ENCODE results near the gene TBRG4. TPM values are rescaled to one million over a fixed set of nuclear protein-coding genes. Genes with fewer than 3 reads are reported as not detected.
"Not testable (repeated sequence)": the region's sequence is repeated elsewhere in the genome, so short reads cannot be mapped to it uniquely, and the experiment has no call there.

Gene TBRG4
- total RNA-seq, 1 experiment from 2014 or later, result 127 TPM

DNA sequence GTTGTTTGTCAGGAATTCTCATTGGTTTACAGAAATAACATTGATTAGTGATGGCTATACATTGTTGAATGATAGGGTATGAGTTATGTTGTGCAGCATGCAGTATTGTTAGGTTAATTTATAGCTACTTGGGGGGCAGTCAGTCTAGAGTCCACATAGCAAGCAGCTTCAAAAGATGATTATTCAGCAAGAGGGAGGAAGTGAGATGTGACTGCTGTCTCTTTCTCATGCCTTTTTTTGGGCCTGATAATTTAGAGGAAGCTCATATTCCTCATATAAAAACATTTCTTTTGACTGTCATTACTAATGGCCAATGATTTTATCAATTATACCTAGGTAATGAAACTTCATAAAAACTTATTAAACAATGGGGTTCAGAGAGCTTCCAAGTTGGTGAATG, 3.4 kb upstream of the TBRG4 start:
- Histone ChIP-seq H4K5ac (ENCODE audit: insufficient read length, low read depth, low read length) (no peak overlapping the region), H2BK120ac (ENCODE audit: low read depth, low read length, poor library complexity, severe bottlenecking) (no peak overlapping the region), H4K8ac (replicated peaks; ENCODE audit: insufficient read length, low read depth, low read length) (no peak overlapping the region), H3K23me2 (ENCODE audit: insufficient read length, low read depth, low read length, poor library complexity, severe bottlenecking) (no peaks in the 10 kb centered on the region), H2BK20ac (ENCODE audit: low read depth, low read length, poor library complexity, severe bottlenecking) (no peak overlapping the region), H3K4me2 (ENCODE audit: insufficient read depth, insufficient read length, low read length) (no peak overlapping the region), H2AK5ac (ENCODE audit: insufficient read length, low read length) (no peak overlapping the region), H3K18ac (ENCODE audit: insufficient read length, low read depth, low read length) (no peak overlapping the region), H3K4me1 (ENCODE audit: insufficient read depth, low read length) (no peaks in the 10 kb centered on the region), H3K9ac (ENCODE audit: extremely low read depth, insufficient read length, low read length) (no peak overlapping the region), H2BK12ac (ENCODE audit: insufficient read length, low read depth, low read length) (no peak overlapping the region), H2AFZ (ENCODE audit: low read length) (no peak overlapping the region), H4K20me1 (ENCODE audit: control insufficient read depth, insufficient read depth, insufficient read length) (no peaks in the 10 kb centered on the region), H4K91ac (ENCODE audit: insufficient read length, low read depth, low read length) (no peak overlapping the region), H3K79me1 (ENCODE audit: insufficient read depth, low read depth, low read length, poor library complexity, severe bottlenecking) (no peaks in the 10 kb centered on the region), H3K14ac (ENCODE audit: insufficient read depth, low read length) (no peak overlapping the region), H3K9me3 (ENCODE audit: control insufficient read depth, low read depth, low read length) (no peaks in the 10 kb centered on the region), H3T11ph (ENCODE audit: low read length) (no peak overlapping the region), H3K27ac (ENCODE audit: insufficient read length, low read depth, low read length) (no peak overlapping the region), H2BK5ac (ENCODE audit: insufficient read length, low read length) (no peak overlapping the region), H3K4ac (ENCODE audit: low read depth, low read length) (no peak overlapping the region), H3K79me2 (ENCODE audit: insufficient read depth, low read length) (peaks cover 9% of the 10 kb centered on the region; the same call in 1 of the 2 replicates), H3K56ac (ENCODE audit: insufficient read length, low read depth, low read length) (no peak overlapping the region), H2BK15ac (ENCODE audit: low read depth, low read length) (no peak overlapping the region), H3K27me3 (ENCODE audit: insufficient read depth, low read length) (no peaks in the 10 kb centered on the region), H3K23ac (ENCODE audit: insufficient read length, low read depth, low read length) (no peak overlapping the region)
- no peak overlapping the region for H3K27ac Mint-ChIP-seq
- H3K4me1 Mint-ChIP-seq, result peaks cover 10 to 11% of the 10 kb centered on the region in 2 experiments
- H3K36me3 Mint-ChIP-seq (ENCODE audit: insufficient read depth in 1 of 3, low read depth in 3 of 3), result peaks cover 4% of the 10 kb centered on the region in 3 experiments; a peak in 5 of 7 replicates
- H3K4me3 Mint-ChIP-seq, result no peak overlapping the region
- H3K9me3 Mint-ChIP-seq, result peaks cover 0 to 4% of the 10 kb centered on the region in 2 experiments; a peak in 1 of 5 replicates
- peaks cover 35% of the 10 kb centered on the region for H3K27me3 Mint-ChIP-seq (ENCODE audit: low read depth)
- DNase-seq, result no peak
- TF ChIP-seq, protein P1, sequence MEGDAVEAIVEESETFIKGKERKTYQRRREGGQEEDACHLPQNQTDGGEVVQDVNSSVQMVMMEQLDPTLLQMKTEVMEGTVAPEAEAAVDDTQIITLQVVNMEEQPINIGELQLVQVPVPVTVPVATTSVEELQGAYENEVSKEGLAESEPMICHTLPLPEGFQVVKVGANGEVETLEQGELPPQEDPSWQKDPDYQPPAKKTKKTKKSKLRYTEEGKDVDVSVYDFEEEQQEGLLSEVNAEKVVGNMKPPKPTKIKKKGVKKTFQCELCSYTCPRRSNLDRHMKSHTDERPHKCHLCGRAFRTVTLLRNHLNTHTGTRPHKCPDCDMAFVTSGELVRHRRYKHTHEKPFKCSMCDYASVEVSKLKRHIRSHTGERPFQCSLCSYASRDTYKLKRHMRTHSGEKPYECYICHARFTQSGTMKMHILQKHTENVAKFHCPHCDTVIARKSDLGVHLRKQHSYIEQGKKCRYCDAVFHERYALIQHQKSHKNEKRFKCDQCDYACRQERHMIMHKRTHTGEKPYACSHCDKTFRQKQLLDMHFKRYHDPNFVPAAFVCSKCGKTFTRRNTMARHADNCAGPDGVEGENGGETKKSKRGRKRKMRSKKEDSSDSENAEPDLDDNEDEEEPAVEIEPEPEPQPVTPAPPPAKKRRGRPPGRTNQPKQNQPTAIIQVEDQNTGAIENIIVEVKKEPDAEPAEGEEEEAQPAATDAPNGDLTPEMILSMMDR (conservative IDR thresholded peaks at IDR 0.05), result no peak

DNA sequence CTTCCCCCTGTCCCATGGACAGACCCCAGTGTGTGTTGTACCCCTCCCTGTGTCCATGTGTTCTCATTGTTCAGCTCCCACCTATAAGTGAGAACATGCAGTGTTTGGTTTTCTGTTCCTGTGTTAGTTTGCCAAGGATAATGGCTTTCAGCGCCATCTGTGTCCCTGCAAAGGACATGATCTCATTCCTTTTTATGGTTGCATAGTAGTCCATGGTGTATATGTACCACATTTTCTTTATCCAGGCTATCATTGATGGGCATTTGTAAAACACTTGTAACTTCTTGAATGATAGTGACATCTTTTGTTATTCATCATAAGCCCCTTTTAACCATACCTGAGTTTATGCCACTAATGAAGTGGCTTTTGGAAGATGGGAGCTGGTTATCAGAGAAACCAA, 2.8 kb upstream of the TBRG4 start:
- H3K56ac ChIP-seq (ENCODE audit: insufficient read length, low read depth, low read length); H3K79me1 ChIP-seq (ENCODE audit: insufficient read depth, low read depth, low read length, poor library complexity, severe bottlenecking); H3K23me2 ChIP-seq (ENCODE audit: insufficient read length, low read depth, low read length, poor library complexity, severe bottlenecking); H2AK5ac ChIP-seq (ENCODE audit: insufficient read length, low read length); H3K23ac ChIP-seq (ENCODE audit: insufficient read length, low read depth, low read length); H2BK12ac ChIP-seq (ENCODE audit: insufficient read length, low read depth, low read length); H3K4ac ChIP-seq (ENCODE audit: low read depth, low read length); H3K4me2 ChIP-seq (ENCODE audit: insufficient read depth, insufficient read length, low read length); H3K27me3 ChIP-seq (ENCODE audit: insufficient read depth, low read length); H4K8ac ChIP-seq (replicated peaks; ENCODE audit: insufficient read length, low read depth, low read length); H3K4me3 Mint-ChIP-seq; H3K18ac ChIP-seq (ENCODE audit: insufficient read length, low read depth, low read length); H3K9me3 ChIP-seq (ENCODE audit: control insufficient read depth, low read depth, low read length); H3K4me1 ChIP-seq (ENCODE audit: insufficient read depth, low read length); H3K9ac ChIP-seq (ENCODE audit: extremely low read depth, insufficient read length, low read length); H2BK5ac ChIP-seq (ENCODE audit: insufficient read length, low read length); H3K27ac ChIP-seq (ENCODE audit: insufficient read length, low read depth, low read length); H2AFZ ChIP-seq (ENCODE audit: low read length); DNase-seq; H4K91ac ChIP-seq (ENCODE audit: insufficient read length, low read depth, low read length); H2BK120ac ChIP-seq (ENCODE audit: low read depth, low read length, poor library complexity, severe bottlenecking); H4K5ac ChIP-seq (ENCODE audit: insufficient read length, low read depth, low read length); H3K27ac Mint-ChIP-seq; H3T11ph ChIP-seq (ENCODE audit: low read length); H3K14ac ChIP-seq (ENCODE audit: insufficient read depth, low read length); H2BK20ac ChIP-seq (ENCODE audit: low read depth, low read length, poor library complexity, severe bottlenecking); H3K36me3 Mint-ChIP-seq (ENCODE audit: insufficient read depth in 1 of 3, low read depth in 3 of 3); H2BK15ac ChIP-seq (ENCODE audit: low read depth, low read length); H4K20me1 ChIP-seq (ENCODE audit: control insufficient read depth, insufficient read depth, insufficient read length); H3K9me3 Mint-ChIP-seq: not testable (repeated sequence)
- no CpG with 5 or more reads among the region's 1 CpG for WGBS (ENCODE audit: extremely low coverage, insufficient read length, low lambda C conversion rate)
- Mint-ChIP-seq H3K27me3 (ENCODE audit: low read depth) (peaks cover 34% of the 10 kb centered on the region), H3K4me1 (peaks cover 11 to 12% of the 10 kb centered on the region in 2 experiments)
- peaks cover 10% of the 10 kb centered on the region; the same call in 1 of the 2 replicates for H3K79me2 ChIP-seq (ENCODE audit: insufficient read depth, low read length)

Measured in H9 (cell line).